Measurements from ENCODE around the gene PIK3C2G. TPM values are rescaled to one million over a fixed set of nuclear protein-coding genes. Genes with fewer than 3 reads are reported as not detected.

The PIK3C2G gene
- total RNA-seq, 1 experiment from 2014 or later, result not detected

- no peak for DNase-seq (ENCODE audit: low read depth, low spot score)
- Histone ChIP-seq H3K4me1 (ENCODE audit: control insufficient read depth, insufficient read depth, low read length) (no peaks in the 10 kb centered on the region), H3K27ac (ENCODE audit: low read length) (no peak overlapping the region), H3K36me3 (ENCODE audit: control insufficient read depth, insufficient read depth, low read length) (no peaks in the 10 kb centered on the region), H3K27me3 (ENCODE audit: control insufficient read depth, insufficient read depth, low read length) (no peaks in the 10 kb centered on the region), H3K4me3 (ENCODE audit: low read depth in 2 of 2, low read length in 2 of 2) (no peak overlapping the region), H3K9me3 (ENCODE audit: control insufficient read depth, insufficient read depth, low read depth, low read length) (no peaks in the 10 kb centered on the region)
- TF ChIP-seq POLR2AphosphoS5 (IDR thresholded peaks at IDR 0.05; ENCODE audit: low read depth, low read length) (no peak), TCF7L2 (IDR thresholded peaks at IDR 0.05; ENCODE audit: low read depth, low read length) (no peak), CTCF (IDR thresholded peaks at IDR 0.05) (no peak), SIN3A (IDR thresholded peaks at IDR 0.05; ENCODE audit: borderline replicate concordance, insufficient read depth, low read depth, low read length) (no peak), REST (IDR thresholded peaks at IDR 0.05; ENCODE audit: insufficient read depth in 1 of 2, low read depth in 2 of 2, low read length in 1 of 2) (no peak)
- CTCF ChIA-PET, result no interaction called here
- POLR2A ChIA-PET, result no interaction called here
- no peak for ATAC-seq
- in situ Hi-C loops (cut with HindIII; ENCODE audit: low pct_unique_long_range_greater_than_20kb, low sequenced_read_pairs), result no loop called here
- intact Hi-C loops (cut with micrococcal nuclease; ENCODE audit: unreplicated experiment), result no loop called here
- BruUV-seq (replicated peaks), result no TSS peak
These were observed 78.3 kb downstream of the PIK3C2G start for GRCh38 chr12:18339633-18340032.

GRCh38 chr12:18340186-18340585 is 78.9 kb downstream of the PIK3C2G start:
- Histone ChIP-seq H3K4me1 (ENCODE audit: control insufficient read depth, insufficient read depth, low read length) (no peaks in the 10 kb centered on the region), H3K36me3 (ENCODE audit: control insufficient read depth, insufficient read depth, low read length) (no peaks in the 10 kb centered on the region), H3K27ac (ENCODE audit: low read length) (no peak overlapping the region), H3K4me3 (ENCODE audit: low read depth in 2 of 2, low read length in 2 of 2) (no peak overlapping the region), H3K27me3 (ENCODE audit: control insufficient read depth, insufficient read depth, low read length) (no peaks in the 10 kb centered on the region), H3K9me3 (ENCODE audit: control insufficient read depth, insufficient read depth, low read depth, low read length) (no peaks in the 10 kb centered on the region)
- ChIA-PET POLR2A (no interaction called here), CTCF (no interaction called here)
- no peak for TF ChIP-seq POLR2AphosphoS5 (IDR thresholded peaks at IDR 0.05; ENCODE audit: low read depth, low read length)
- TF ChIP-seq TCF7L2 (IDR thresholded peaks at IDR 0.05; ENCODE audit: low read depth, low read length), result no peak
- TF ChIP-seq CTCF (IDR thresholded peaks at IDR 0.05), result no peak
- TF ChIP-seq SIN3A (IDR thresholded peaks at IDR 0.05; ENCODE audit: borderline replicate concordance, insufficient read depth, low read depth, low read length), result no peak
- no peak for TF ChIP-seq REST (IDR thresholded peaks at IDR 0.05; ENCODE audit: insufficient read depth in 1 of 2, low read depth in 2 of 2, low read length in 1 of 2)
- no peak for DNase-seq (ENCODE audit: low read depth, low spot score)
- in situ Hi-C loops (cut with HindIII; ENCODE audit: low pct_unique_long_range_greater_than_20kb, low sequenced_read_pairs) (no loop called here), intact Hi-C loops (cut with micrococcal nuclease; ENCODE audit: unreplicated experiment) (no loop called here)
- no TSS peak for BruUV-seq (replicated peaks)
- no peak for ATAC-seq
